Smooth muscle cell (in vitro differentiated cells): ENCODE results near the gene NKD1. TPM values are rescaled to one million over a fixed set of nuclear protein-coding genes. Genes with fewer than 3 reads are reported as not detected.

Experiments
- DNase-seq: peaks from one replicate; lab custom pipeline; 2025; ENCODE audit not compliant: unreplicated experiment; lab: John Stamatoyannopoulos, UW
- H2AFZ ChIP-seq: fragments of 200-600 bp; sonication (generic); 2 replicates; pipeline ENCODE4 v1.6.0; 2016; ENCODE audit warnings: antibody characterized with exemption, low read depth, mild to moderate bottlenecking
- H3F3A ChIP-seq: fragments of 200-600 bp; sonication (generic); 2 replicates; pipeline ENCODE4 v1.6.0; 2017; ENCODE audit warnings: antibody characterized with exemption, low read depth
- H3K27ac ChIP-seq: fragments of 200-600 bp; sonication (generic); 2 replicates; pipeline ENCODE4 v1.5.1; 2016; ENCODE audit warnings: low read depth, mild to moderate bottlenecking
- H3K27me3 ChIP-seq: fragments of 200-600 bp; sonication (generic); 2 replicates; pipeline ENCODE4 v1.6.1; 2016; ENCODE audit warnings: low read depth, mild to moderate bottlenecking
- H3K36me3 ChIP-seq: fragments of 200-600 bp; sonication (generic); 2 replicates; pipeline ENCODE4 v1.5.1; 2016; ENCODE audit warnings: low read depth
- H3K4me1 ChIP-seq: fragments of 200-600 bp; sonication (generic); 2 replicates; pipeline ENCODE4 v1.5.1; 2016; ENCODE audit warnings: low read depth
- H3K4me2 ChIP-seq: fragments of 200-600 bp; sonication (generic); 2 replicates; pipeline ENCODE4 v1.6.0; 2016; ENCODE audit warnings: mild to moderate bottlenecking
- H3K4me3 ChIP-seq: fragments of 200-600 bp; sonication (generic); 2 replicates; pipeline ENCODE4 v1.5.1; 2016; ENCODE audit warnings: mild to moderate bottlenecking
- H3K79me2 ChIP-seq: fragments of 200-600 bp; sonication (generic); 2 replicates; pipeline ENCODE4 v1.6.0; 2016; ENCODE audit warnings: low read depth, mild to moderate bottlenecking
- H3K9ac ChIP-seq: fragments of 200-600 bp; sonication (generic); 2 replicates; pipeline ENCODE4 v1.6.0; 2016; ENCODE audit warnings: low read depth
- H3K9me3 ChIP-seq: fragments of 200-600 bp; sonication (generic); replicated peaks from 2 replicates; pipeline ENCODE4 v1.5.1; 2016; ENCODE audit warnings: low read depth
- H4K20me1 ChIP-seq: fragments of 200-600 bp; sonication (generic); 2 replicates; pipeline ENCODE4 v1.6.0; 2016; ENCODE audit warnings: low read depth
- CTCF ChIP-seq: fragments of 200-600 bp; sonication (generic); IDR thresholded peaks from 2 replicates; pipeline ENCODE4 v1.5.1; 2017; ENCODE audit warnings: borderline replicate concordance, mild to moderate bottlenecking, antibody characterized with exemption; ENCODE audit not compliant: insufficient read depth, poor library complexity, severe bottlenecking
- WGBS: methylation state at CpG from one replicate; pipeline ENCODE4 v1.1.7; 2016; ENCODE audit warnings: low lambda C conversion rate; 5-methylcytosine and 5-hydroxymethylcytosine counted together
- polyA plus RNA-seq: library from polyadenylated mRNA; unstranded; fragments of >200 nt; fragmentation: Nextera tagmentation; extraction: Ambion mirVana; gene quantifications from 2 replicates; pipeline ENCODE4 v1.2.1, GENCODE V29; 2016
- total RNA-seq: library from RNA; depleted of rRNA; stranded (reverse); fragments of >200 nt; gene quantifications from 2 replicates; pipeline ENCODE4 v1.2.3, GENCODE V29; 2014

Gene NKD1
- total and polyA plus RNA-seq, 2 experiments from 2014 or later, result 4.5 to 18.8 TPM

DNA sequence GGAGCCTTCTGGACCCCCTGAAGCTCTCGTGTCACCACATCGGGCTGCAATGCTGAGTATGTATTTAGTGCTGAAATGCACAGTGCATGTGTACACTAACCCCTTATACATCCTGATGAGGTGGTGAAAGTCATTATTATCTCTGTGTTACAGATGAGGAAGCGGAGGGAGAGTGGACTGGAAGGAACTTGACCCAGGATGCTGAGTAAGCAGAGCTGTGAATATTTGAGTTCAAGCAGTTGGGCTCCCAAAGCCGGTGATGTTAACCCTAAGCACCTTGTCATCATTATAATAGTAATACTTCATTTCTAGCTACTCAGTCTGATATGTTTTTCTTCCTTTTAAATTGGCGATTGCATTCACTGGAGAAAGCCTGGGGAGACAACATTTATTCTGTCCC is 25.9 kb upstream of the NKD1 start:
- Histone ChIP-seq H3F3A (no peaks in the 10 kb centered on the region), H3K4me2 (no peak overlapping the region), H3K9ac (no peak overlapping the region), H3K4me1 (no peaks in the 10 kb centered on the region), H3K27ac (no peak overlapping the region), H3K27me3 (no peaks in the 10 kb centered on the region), H3K36me3 (no peaks in the 10 kb centered on the region), H3K4me3 (no peak overlapping the region), H2AFZ (no peak overlapping the region), H4K20me1 (no peaks in the 10 kb centered on the region), H3K9me3 (no peaks in the 10 kb centered on the region), H3K79me2 (no peaks in the 10 kb centered on the region)
- TF ChIP-seq CTCF, result no peak
- no peak for DNase-seq
- WGBS, result 94% methylated on average over 5 of the region's 5 CpGs

DNA sequence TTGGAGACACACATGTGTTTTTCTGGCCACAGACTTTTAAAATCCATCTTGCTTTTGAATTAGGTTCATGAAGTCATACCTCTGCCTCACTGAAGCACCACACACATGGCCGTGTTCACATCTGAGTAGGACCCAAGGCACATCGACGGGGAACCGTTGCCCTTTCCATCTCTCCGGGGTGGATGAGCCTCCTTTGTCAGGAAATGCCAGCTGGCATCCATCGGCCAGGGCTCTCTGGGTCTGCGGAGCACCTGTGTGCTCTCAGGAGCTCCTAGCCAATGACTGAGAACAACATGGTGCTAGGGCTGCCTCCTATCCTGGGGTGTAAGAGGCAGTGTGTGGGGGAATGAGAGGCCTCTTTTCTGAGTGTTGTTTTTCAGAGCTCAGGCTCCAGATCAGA is 24.5 kb upstream of the NKD1 start:
- TF ChIP-seq CTCF, result no peak
- WGBS, result 97% methylated on average over 7 of the region's 7 CpGs

DNA sequence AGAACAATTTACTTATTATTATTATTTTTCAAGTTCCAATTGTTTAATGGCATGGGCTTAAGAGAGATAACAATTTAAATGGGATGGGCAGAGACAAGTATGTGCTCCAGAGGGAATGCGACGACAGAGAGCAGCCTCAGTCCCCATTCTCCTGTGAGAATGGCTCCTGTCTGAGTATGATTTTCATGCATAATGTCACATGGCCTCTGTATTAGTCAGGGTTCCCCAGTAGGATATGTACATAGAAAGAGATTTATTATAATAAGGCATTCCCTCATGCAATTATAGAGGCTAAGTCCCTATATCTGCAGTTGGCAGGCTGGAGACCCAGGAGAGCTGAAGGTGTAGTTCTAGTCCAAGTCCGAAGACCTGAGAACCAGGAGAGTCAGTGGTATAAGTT is 22.9 kb upstream of the NKD1 start:
- TF ChIP-seq CTCF, result no peak
- Histone ChIP-seq H3K4me2 (no peak overlapping the region), H3K27ac (no peak overlapping the region), H3K4me1 (no peaks in the 10 kb centered on the region), H3K4me3 (no peak overlapping the region), H3K79me2 (no peaks in the 10 kb centered on the region), H3K27me3 (no peaks in the 10 kb centered on the region), H2AFZ (no peak overlapping the region), H3K36me3 (no peaks in the 10 kb centered on the region), H3F3A (no peaks in the 10 kb centered on the region), H3K9me3 (no peaks in the 10 kb centered on the region), H4K20me1 (no peaks in the 10 kb centered on the region), H3K9ac (no peak overlapping the region)
- no peak for DNase-seq
- 96% methylated on average over 3 of the region's 3 CpGs for WGBS

More for the DNA sequence above, 24.5 kb upstream of the NKD1 start:
- H3K9me3 ChIP-seq, result no peaks in the 10 kb centered on the region
- H3K4me2 ChIP-seq, result no peak overlapping the region
- no peak overlapping the region for H3K27ac ChIP-seq
- DNase-seq, result no peak
- no peaks in the 10 kb centered on the region for H3K4me1 ChIP-seq
- no peak overlapping the region for H2AFZ ChIP-seq
- H3K36me3 ChIP-seq, result no peaks in the 10 kb centered on the region
- H3K4me3 ChIP-seq, result no peak overlapping the region
- H3K79me2 ChIP-seq, result no peaks in the 10 kb centered on the region
- no peaks in the 10 kb centered on the region for H4K20me1 ChIP-seq
- H3F3A ChIP-seq, result no peaks in the 10 kb centered on the region
- no peaks in the 10 kb centered on the region for H3K27me3 ChIP-seq
- H3K9ac ChIP-seq, result no peak overlapping the region

DNA sequence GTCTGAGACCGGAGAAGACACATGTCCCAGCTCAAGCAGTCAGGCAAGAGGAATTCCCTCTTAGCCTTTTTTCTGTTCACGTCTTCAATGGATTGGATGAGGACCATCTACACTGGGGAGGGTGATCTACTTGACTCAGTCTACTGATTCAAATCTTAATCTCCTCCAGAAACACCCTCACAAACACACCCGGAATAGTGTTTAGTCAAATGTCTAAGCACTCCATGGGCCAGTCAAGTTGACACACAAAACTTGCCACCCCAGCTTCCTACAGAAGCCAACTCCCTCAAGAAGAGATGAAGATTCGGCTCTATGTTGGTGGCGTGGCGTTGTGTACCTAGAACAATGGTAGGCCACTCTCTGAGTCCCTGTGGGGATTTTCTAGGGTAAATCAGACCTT is 22.5 kb upstream of the NKD1 start:
- no peak for DNase-seq

More for the DNA sequence above, 22.5 kb upstream of the NKD1 start:
- Histone ChIP-seq H3K4me2 (no peak overlapping the region), H4K20me1 (no peaks in the 10 kb centered on the region), H3K4me3 (no peak overlapping the region), H3K79me2 (no peaks in the 10 kb centered on the region), H3F3A (no peaks in the 10 kb centered on the region), H2AFZ (no peak overlapping the region), H3K9me3 (no peaks in the 10 kb centered on the region), H3K27me3 (no peaks in the 10 kb centered on the region), H3K4me1 (no peaks in the 10 kb centered on the region), H3K36me3 (no peaks in the 10 kb centered on the region), H3K9ac (no peak overlapping the region), H3K27ac (no peak overlapping the region)
- 97% methylated on average over 6 of the region's 6 CpGs for WGBS
- TF ChIP-seq CTCF, result no peak
